NCI-H1694 (cell line): ENCODE results near the gene GPR61.
A peak's percentile ranks its signal among the peaks of the same experiment; 100 is the strongest.

ENCODE experiments used
- DNase-seq: peaks from one replicate; lab custom pipeline; 2025; lab: John Stamatoyannopoulos, UW

The GPR61 gene, protein sequence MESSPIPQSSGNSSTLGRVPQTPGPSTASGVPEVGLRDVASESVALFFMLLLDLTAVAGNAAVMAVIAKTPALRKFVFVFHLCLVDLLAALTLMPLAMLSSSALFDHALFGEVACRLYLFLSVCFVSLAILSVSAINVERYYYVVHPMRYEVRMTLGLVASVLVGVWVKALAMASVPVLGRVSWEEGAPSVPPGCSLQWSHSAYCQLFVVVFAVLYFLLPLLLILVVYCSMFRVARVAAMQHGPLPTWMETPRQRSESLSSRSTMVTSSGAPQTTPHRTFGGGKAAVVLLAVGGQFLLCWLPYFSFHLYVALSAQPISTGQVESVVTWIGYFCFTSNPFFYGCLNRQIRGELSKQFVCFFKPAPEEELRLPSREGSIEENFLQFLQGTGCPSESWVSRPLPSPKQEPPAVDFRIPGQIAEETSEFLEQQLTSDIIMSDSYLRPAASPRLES

DNA sequence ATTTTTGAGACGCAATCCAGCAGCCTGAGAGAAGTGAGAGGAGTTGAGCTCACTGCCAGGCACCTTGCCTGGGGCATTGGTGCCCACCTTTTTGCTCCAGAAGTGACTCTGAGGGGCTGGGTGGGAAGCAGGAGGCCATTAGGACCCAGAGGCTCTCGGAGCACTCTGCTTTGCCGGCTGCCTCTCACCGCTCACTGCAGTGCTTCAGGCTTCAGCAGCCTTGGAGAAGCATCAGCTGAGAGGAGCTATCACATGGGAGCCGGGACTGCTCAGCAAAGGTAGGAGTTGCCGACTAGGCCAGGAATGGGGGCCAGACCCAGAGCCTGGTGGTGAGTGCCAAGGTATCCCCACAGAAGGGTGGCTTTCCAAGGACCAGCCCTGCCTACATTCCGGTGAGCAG lies at the start of gene GPR61:
Gene GPR61 (plus strand): TSS at position 197 of the 400 bp plus-strand sequence. CDS start 3,151 bp downstream, outside the sequence.
- no peak for DNase-seq

DNA sequence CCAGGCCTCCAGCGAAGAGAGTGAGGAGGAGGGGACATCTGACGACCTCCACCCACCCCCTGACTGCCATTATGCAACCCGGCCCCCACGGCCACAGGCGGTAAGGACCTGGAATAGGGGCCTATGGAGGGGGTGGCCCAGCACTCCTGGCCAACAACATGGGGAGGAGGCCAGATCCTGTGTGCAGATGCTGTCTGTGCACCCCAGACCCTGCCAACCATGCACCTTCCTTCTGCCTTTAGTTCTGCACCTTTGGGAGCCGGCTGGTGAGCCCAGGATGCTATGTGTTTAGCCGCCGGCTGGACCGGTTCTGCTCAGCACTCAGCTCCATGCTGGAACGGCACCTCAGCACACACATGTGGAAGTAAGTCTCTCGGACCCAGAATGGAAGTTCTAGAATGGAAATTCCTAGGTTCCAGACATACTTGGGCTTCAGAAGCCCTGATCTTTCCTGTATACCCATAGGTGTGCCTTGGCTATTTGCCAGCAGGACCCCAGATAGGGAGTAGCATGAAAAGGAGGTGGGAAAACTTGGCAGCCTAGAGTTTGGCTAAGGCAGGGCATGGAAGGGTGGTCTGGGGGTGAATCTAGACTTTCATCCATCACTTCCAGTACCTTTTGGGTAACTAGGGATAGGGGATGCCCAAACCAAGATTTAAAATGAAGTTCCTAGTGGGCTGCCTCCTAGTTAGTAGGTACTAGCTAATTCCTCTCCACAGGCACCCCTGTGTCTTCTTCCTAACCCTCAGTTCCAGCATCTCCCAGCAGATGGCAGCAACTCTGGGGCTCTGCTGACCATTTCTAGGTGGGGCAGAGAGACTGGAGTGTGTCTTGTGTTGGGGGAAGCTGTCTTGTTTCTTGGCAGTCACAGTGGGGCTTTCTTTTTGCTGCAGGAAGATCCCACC lies 49.4 kb upstream of the GPR61 start:
- peak; percentile 72 for DNase-seq

DNA sequence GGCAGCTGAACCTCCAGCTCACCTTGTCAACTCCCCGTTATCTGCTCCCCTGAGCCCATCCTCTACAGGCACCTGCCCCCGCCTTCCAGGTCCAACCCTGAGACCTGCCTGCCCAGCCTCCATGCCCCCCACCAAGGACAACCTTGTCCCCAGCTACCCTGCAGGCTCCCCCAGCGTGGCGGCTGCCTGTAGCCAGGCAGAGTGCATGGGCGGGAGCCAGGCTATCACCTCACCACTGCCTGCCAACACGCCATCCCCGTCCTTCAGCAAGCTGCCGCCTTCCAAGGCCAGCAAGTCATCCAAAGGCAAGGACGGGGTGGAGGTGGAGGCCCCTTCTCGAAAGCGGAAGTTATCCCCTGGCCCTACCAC lies 48.8 kb upstream of the GPR61 start:
- no peak for DNase-seq

DNA sequence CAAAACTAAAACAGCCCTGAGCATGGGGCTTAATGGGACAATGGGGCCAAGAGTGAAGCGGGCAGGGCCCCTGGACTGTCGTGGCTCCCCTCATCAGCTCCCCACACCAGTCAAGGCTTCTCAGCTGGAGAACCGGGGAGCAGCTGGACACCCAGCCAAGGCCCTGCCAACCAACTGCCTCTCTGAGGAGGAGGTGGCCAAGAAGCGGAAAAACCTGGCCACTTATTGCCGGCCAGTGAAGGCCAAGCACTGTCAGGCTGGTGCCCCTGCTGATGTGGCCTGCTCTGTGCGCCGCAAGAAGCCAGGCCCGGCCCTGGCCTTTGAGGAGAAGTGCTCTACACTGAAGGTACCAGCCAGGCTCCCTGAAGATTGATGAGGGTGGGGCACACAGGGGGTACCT lies 48.3 kb upstream of the GPR61 start:
- DNase-seq = no peak

DNA sequence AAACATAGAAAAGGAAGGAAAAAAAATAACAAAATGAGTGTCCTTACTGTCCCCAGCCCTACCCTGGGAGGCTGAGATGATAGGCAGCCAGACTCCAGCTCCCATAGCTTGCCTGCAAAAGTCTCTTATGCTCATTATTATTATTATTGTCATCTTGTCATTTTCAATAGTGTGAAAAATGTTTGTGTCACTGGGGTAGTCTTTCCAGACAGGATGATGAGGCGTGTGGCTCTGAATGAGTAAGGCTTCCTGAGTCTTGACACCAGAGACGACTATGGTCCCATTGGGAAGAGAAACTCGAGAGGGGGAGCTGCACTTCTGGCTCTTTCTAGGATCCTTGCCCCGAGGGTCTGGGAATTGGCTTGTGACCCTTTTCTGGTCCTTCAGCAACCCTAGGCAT lies 46.9 kb upstream of the GPR61 start:
- DNase-seq = no peak

DNA sequence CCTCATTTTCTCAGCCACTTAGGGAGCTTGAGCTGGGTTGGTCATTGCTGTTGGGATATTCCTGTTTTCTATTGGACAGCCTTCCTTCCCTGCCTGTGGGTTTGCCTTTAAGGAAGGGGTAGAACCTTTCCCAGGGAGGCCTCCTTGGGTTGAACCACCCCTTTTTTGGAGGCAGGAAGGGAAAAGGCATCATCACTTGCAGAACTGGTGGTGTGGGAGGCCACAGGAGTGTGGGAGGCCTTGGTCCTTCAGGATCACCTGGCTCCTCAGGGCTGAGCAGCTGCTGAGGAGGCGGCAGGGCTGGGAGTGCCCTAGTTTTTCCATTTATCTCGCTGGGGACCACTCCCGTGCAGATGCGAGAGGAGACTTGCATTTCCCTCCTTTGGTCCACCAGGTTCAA lies 46.4 kb upstream of the GPR61 start:
- no peak for DNase-seq

DNA sequence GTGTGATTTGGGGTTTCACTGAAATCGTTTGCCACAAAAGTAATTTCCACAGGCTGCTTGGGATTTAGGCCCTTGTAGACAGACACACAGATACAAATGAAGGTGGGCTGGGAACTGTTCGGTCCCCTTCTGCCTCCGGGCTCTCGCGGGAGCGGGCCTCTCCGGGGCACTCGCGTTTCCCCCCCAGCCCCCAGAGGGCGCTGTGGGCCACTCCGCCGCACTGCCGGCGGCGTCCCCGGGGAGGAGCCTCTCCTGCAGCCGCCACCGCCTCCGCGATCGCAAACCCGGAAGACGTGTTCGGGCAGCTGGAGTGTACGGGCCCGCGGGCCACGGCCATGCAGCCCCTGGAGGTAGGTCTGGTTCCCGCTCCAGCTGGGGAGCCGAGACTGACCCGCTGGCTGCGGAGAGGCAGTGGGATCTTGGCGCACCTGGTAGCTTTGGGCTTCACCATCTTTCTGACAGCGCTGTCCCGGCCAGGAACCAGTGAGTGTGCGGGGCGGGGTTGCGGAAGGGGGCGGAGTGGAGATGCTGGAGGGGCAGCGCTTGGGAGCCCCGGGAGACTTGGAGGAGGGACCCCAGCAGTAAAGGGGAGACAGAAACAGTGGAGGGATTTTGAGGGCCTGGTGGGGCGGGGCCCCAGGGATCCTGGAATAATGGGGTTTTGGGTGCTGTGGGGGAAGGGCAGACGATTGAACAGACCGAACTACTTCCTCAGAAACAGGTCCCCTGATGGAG lies 45.7 kb upstream of the GPR61 start, which contains the start of gene CYB561D1:
Gene CYB561D1 (plus strand): TSS at position 290 of the 735 bp plus-strand sequence. CDS start 46 bp downstream, at position 336.
- peak; percentile 64 for DNase-seq

DNA sequence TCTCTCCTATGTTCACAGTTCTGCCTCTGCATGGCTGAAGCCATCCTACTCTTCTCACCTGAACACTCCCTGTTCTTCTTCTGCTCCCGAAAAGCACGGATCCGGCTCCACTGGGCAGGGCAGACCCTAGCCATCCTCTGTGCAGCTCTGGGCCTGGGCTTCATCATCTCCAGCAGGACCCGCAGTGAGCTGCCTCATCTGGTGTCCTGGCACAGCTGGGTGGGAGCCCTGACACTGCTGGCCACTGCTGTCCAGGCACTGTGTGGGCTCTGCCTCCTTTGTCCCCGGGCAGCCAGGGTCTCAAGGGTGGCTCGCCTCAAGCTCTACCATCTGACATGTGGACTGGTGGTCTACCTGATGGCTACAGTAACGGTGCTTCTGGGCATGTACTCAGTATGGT lies 43.9 kb upstream of the GPR61 start:
- no peak for DNase-seq

DNA sequence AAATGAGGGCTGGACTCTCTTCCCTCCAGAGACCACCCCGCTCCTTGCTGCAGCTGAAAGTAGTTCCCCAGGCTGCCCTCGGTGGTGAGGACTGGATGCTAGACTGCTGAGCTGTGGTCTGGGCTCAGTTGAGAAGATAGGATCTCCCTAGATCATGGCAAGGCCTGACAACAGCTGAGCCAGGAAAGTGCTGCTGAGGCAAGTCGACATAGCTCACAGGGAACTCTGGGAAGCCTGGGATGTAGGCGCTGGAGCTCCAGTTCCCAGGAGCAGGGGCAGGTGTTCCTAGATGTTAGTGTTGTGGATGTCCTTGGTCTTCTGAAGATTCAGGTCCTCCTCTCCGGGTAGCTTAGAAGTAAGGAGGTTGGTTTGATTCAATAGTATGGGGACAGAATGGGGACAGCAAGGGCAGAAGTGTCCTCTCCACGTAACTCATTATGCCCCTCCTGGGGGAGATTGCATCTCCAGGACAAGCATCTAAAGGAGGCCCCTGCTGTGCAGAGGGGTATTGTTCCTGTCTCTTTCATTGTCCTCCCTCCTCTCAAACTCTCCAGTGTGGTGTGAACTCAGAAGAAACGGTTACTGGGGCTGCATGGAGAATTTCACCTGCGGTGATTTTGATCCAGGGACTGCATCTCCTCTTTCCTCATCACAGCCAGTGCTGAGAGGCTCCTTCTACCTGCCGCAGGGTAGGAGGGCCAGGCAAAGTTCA lies 42.1 kb upstream of the GPR61 start:
- no peak for DNase-seq

DNA sequence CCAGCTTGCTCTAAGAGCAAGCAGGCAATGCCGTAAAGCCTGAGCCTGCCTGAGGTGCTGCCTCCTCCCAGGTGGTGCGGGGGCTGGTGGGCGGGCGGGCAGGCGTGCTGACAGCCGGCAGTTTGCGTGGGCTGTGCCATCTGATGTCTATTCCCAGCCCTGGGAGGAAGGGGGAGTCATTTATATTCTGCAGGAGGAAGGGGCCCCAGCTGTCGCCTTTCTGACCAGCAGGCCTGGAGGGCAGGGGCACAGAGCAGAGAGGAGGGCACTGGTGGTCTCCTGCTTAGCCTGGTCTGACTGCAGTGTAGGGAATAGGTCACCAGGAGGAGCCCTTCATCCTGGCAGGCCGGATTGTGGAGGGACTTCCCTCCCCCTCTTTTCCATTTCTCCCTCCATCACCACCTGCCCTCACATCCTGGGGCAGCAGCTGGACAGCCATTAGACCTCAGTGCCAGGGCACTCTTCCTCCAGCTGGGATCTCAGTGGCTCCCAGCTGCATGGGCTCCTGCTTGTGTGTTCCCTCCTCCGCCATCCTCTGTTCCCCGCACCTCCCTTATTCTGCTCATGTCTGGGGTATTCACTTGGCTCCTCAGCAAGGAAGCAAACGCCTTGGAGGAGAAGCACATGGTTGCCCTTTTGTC lies 41.4 kb upstream of the GPR61 start:
- DNase-seq = peak; percentile 68

DNA sequence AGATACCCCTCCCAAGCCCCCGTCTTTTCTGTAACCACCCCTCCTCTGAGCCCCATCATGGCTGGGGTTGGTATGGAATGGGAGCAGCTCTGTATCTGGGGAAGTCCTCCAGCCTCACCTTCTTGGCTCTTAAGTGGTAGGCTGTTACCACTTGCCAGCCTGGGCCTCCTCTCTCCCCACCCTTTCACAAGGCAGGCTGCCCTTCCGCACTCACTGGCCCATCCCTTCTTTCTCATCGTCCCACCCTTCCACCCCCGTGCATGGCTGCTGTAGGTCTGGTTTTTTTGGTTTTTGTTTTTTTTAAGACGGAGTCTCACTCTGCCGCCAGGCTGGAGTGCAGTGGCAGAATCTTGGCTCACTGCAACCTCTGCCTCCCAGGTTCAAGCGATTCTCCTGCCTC lies 40.6 kb upstream of the GPR61 start:
- no peak for DNase-seq

DNA sequence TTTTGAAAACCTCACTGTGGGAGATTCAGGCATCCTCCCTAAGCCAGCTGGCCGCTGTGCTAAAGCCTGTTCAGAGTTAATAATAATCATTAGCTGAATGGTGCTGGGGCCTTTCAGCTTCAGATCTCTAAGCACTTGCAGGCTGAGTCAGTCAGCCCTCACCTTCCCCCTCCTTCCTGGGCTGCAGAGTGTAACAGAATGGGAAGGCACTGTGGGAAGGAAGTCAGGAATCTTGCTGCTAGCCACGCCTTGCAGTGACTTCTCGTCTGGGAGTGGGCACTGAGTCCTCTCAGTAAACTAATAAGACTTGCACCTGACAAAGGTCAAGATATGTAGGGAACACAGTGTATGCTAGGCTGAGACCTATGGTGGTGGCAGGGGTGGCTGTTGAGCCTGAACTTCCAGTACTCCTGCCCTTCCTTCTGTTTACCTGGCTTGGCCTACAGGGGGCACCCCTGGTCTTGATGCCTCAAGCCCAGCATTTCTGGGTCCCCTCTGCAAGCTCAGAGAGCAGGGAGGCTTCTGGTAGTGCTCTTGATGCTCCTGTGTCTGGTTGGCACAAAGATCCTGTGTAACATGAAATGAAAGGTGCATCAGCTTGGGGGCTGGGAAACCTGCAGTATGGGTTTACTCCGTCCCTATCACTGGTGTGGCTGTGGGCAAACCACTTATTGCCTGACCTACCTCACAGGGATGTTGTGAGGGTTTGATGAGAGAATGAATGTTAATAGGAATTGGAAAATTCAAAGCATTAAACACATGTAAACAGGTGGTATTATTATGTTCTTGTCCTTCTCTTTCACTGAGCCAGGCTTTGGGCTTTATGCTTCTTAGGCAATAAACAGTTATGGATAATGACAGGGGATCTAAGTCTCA lies 39.8 kb upstream of the GPR61 start:
- peak; percentile 68 for DNase-seq

DNA sequence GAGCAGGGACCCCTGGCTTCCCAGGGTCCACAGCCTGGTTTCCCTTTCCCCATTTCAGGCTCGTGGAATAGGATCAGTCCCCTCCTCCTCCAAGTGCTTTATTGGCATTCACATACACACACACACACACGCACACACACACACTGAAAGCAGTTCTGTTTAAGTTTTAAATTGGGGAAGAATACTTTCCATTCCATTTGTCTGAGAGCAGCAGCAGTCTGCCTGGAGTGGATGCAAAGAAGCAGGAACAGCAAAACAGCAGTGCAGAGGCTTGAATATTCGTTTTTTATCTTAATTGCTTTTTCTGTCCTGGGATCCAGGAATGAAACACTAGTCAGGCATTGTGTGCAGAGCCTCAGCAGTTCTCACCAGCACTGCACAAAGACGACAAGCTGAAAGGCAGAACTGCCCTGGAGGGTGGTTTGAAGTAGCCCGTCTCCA lies 38.7 kb upstream of the GPR61 start:
- DNase-seq = no peak

DNA sequence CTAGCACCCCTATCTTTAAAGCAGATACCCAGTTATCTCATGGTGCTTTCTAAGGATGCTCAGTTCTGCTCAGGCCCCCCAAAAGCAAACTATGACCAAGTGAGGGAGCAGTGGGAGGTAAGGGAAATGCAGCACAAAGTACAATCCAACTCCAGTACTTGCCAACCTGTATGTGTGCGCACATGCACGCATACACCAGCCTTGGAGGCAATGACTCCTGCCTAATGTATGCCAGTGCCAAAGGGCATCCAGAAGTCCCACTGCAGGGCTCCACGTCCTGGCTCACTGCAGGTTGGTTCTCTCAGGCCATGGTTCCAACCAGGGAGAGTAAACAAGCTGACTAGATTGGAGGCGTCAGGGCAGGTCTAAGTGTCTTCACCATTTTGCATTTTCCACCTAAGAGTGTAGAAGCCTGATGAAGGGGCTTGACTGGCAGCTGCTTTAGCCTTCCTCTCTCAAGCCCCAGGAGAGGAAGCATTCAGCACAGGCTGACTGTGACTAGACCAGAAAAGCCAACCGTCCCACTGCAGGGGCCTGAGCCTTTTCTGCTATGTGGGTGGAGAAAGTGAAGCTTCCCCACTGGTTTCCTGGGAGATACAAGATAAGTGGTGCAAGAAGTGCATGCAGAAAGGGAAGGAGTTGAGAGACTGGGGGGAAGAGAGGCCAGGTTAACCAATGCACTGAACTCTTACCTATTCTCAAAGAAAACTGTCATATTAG lies 37.9 kb upstream of the GPR61 start:
- no peak for DNase-seq

DNA sequence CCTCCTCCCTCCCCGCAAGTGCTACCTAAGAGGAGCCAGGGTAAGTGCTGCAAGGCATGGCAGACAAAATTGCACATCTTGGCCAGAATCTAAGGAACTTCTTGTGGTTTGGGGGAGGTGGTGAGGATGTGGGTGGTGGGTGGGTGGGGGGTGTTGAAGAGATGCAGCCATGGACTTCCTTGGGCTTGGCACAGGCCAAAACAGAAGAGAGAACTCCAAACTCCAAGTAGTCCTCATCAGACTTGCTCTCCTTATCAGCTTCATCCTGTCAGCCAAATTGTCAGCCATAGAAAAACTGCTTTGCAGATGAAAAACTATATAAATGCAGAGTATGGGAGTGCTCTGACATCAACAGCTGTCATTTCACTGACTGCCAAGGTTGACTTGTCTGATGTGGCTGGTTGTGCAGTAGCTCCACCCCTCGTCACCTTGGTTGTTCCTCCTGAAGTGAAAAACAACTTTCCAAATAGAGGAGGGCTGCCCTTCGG lies 37.3 kb upstream of the GPR61 start:
- DNase-seq = no peak

DNA sequence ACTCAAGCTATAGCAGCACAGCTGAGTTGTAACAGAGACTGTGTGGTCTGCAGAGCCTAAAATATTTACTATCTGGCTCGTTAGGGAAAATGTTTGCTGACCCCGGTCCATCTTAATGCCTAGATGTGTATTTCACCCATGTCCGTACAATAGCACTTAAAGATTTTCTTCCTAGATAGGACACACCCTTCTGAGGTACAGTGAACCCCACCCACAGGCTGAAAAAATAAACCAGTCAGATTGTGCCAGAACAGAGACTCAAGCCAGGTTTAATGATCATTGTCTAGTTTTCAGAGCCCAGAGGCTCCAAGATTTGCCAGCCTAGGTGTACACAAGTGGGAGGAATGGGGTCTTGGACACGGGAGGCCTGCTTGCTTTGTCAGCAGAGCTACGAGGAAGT lies 35.7 kb upstream of the GPR61 start:
- no peak for DNase-seq

DNA sequence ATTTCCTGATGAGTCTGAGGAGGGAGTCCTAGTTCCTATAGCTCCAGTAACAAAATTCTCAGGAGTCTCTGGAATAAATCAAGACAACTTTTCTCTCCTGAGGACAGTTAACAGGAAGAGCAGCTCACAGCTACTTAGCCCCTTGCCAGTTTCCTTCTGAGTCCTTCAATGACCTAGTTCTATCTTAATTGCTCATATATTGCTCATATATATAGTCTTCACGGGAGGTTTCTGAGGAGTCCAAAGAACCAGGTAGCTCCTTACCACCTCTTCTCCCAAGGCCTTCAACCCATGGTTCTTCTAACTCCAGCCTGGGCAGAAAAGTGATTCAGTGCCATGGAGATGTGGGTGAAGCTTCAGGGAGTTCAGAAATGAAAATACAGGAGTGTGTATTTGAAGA lies 34.7 kb upstream of the GPR61 start:
- DNase-seq = no peak

DNA sequence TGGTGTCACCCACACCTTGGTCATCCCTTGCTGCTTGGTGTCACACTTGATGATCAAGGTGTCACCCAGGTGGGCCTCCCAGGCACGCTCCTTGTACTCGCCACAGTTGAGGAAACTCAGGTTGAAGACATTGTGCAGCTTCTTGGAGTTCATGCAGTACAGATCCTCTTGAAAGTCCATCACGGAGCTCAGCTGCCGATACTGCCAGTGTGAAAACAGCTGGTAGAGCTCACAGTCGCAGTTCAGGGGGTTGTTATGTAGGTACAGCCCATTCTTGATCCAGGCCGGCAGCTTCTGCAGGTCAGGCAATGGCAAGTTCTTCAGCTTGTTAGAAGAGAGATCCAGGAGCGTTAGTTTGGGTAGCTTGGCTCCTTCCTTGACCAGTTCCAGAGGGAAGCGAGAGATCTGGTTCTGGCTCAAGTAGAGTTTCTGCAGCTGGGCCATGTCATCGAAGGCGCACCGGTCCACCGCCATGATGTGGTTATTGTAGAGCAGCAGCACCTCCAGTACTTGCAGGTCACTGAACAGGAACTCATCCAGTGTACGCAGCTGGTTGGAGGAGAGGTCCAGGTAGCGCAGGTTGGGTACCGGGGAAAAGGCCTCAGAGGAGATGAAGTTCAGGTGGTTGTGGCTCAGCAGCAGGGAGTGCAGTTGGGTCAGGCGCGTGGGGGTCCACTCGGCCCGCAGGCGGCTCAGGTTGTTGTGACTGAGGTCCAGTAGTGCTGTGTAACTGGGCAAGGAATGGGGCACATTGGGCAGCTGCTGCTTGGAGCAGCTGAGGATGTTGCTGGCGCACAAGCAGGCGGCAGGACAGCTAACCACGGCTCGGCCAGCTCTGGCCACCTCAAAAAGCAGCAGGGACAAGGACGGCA lies 31.4 kb upstream of the GPR61 start:
- DNase-seq = no peak
